Rectal smooth muscle tissue (tissue), 1 donor: ENCODE measurements around the gene PRRC1.

ENCODE experiments used
- H3K27ac ChIP-seq: one replicate; pipeline ENCODE4 v1.7.0; 2013; ENCODE audit warnings: low read depth, low read length, inconsistent platforms
- H3K27me3 ChIP-seq: one replicate; pipeline ENCODE4 v1.7.0; 2013; ENCODE audit warnings: low read length; ENCODE audit not compliant: control insufficient read depth, insufficient read depth
- H3K36me3 ChIP-seq: one replicate; pipeline ENCODE4 v1.7.0; 2013; ENCODE audit warnings: low read length; ENCODE audit not compliant: control insufficient read depth, insufficient read depth
- H3K4me1 ChIP-seq: one replicate; pipeline ENCODE4 v1.7.0; 2013; ENCODE audit warnings: low read length; ENCODE audit not compliant: control insufficient read depth, insufficient read depth
- H3K4me3 ChIP-seq: one replicate; pipeline ENCODE4 v1.7.0; 2013; ENCODE audit warnings: low read length
- H3K9ac ChIP-seq: one replicate; pipeline ENCODE4 v1.7.0; 2013; ENCODE audit warnings: low read length

The PRRC1 gene

GRCh38 chr5:127602896-127603844 is 85.7 kb downstream of the PRRC1 start:
- no peaks in the 10 kb centered on the region for H3K36me3 ChIP-seq
- H3K4me3 ChIP-seq = no peak overlapping the region
- no peak overlapping the region for H3K27ac ChIP-seq
- peaks cover 6% of the 10 kb centered on the region for H3K4me1 ChIP-seq
- H3K27me3 ChIP-seq = no peaks in the 10 kb centered on the region
- no peak overlapping the region for H3K9ac ChIP-seq
